Fibroblast of pulmonary artery (primary cell): ENCODE measurements around the gene BMAL2.

Experiments
- DNase-seq: peaks from one replicate; pipeline ENCODE4 v3.0.0-alpha.2; 2010; ENCODE audit warnings: low read depth
- H3K4me3 ChIP-seq: replicated peaks from 2 replicates; pipeline ENCODE4 v1.5.1; 2011; ENCODE audit warnings: low read depth, mild to moderate bottlenecking, control low read depth, low read length, moderate library complexity
- TF ChIP-seq, protein P1 (sequence below): IDR thresholded peaks from 2 replicates; pipeline ENCODE4 v1.5.1; 2011; ENCODE audit warnings: mild to moderate bottlenecking, control low read depth, low read length, inconsistent platforms; ENCODE audit errors: missing control alignments

BMAL2 gene

DNA sequence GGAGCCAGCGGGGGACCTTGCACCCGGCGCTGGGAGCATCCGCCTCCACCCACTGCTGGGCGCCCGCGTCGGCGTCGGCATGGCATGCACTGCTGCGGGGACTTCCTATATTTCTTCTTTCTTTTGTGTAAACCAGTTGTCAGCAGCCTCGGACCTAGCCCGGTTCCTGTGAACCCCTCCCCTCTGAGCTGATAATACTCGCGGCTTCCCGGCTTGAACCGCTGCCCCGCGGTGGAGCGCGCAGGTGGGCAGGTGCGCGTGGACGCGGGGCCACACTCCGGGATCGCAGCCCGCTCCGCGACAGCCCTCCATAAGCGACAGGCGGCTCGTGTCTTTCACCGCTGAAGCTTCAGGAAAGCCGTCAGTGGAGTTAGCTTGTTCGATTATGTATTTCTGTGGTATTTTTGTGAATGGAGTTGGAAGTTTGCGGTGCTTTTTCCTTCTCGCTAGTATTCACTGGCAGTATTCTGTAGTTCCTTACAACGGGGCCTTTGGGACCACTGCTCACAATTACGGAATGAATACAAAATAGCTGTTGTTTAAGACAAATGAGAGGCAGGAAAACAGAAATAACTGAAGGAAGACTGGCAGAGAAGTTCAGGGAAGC, 870 bp downstream of the BMAL2 start:
- DNase-seq, result no peak
- peak overlapping the region; percentile 67 for H3K4me3 ChIP-seq
- TF ChIP-seq, protein P1, sequence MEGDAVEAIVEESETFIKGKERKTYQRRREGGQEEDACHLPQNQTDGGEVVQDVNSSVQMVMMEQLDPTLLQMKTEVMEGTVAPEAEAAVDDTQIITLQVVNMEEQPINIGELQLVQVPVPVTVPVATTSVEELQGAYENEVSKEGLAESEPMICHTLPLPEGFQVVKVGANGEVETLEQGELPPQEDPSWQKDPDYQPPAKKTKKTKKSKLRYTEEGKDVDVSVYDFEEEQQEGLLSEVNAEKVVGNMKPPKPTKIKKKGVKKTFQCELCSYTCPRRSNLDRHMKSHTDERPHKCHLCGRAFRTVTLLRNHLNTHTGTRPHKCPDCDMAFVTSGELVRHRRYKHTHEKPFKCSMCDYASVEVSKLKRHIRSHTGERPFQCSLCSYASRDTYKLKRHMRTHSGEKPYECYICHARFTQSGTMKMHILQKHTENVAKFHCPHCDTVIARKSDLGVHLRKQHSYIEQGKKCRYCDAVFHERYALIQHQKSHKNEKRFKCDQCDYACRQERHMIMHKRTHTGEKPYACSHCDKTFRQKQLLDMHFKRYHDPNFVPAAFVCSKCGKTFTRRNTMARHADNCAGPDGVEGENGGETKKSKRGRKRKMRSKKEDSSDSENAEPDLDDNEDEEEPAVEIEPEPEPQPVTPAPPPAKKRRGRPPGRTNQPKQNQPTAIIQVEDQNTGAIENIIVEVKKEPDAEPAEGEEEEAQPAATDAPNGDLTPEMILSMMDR, result no peak

DNA sequence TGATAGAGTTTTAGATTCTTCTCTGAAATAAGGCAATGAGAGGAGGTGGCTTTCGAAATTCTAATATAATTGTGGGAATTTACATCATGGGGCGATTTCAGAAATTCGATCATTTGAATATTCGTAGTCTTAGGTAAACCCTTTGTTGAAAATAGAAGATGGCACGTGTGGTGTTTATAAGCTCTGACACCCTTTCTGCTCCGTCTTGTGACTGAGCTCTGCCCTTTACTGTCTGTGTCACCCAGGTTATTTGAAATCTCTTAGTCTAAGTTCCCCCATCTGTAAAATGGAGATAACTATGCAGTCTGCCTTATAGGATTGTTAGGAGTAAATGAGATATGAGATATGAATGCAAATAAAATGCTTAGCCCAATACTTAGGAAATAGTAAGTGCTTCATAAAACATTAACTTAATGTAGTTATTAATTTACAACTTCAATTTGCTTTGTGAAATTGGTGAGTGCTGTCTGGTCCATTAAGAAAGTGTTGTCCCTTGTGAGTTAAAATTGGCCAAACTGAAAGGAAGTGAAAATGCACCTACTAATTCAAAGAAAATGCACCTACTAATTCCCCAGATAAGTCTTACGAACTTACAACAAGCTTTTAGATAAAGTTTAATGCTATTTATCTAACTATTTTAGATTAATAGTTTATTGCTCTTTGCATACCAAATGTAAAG, 1.5 kb downstream of the BMAL2 start:
- H3K4me3 ChIP-seq, result peak overlapping the region; percentile 67
- TF ChIP-seq, protein P1, result no peak
- no peak for DNase-seq

DNA sequence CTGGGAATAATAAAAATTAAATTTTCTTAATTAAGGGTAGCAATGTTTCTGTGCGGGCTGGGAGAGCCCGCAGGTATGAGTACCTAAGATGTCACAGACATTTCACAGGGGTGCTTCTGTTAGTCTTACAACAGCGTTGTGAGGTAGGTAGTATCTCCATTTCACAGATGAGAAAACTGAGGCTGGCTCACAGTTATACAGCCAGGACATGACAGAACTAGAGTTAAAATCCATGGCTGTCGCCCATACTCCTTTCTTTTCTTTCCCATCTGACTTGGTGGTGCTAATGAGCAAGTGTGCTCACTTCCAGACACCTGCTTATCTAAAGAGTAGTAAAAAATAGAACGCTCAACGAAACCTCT, 2.1 kb downstream of the BMAL2 start:
- no peak overlapping the region for H3K4me3 ChIP-seq
- no peak for DNase-seq
- TF ChIP-seq, protein P1, result no peak

DNA sequence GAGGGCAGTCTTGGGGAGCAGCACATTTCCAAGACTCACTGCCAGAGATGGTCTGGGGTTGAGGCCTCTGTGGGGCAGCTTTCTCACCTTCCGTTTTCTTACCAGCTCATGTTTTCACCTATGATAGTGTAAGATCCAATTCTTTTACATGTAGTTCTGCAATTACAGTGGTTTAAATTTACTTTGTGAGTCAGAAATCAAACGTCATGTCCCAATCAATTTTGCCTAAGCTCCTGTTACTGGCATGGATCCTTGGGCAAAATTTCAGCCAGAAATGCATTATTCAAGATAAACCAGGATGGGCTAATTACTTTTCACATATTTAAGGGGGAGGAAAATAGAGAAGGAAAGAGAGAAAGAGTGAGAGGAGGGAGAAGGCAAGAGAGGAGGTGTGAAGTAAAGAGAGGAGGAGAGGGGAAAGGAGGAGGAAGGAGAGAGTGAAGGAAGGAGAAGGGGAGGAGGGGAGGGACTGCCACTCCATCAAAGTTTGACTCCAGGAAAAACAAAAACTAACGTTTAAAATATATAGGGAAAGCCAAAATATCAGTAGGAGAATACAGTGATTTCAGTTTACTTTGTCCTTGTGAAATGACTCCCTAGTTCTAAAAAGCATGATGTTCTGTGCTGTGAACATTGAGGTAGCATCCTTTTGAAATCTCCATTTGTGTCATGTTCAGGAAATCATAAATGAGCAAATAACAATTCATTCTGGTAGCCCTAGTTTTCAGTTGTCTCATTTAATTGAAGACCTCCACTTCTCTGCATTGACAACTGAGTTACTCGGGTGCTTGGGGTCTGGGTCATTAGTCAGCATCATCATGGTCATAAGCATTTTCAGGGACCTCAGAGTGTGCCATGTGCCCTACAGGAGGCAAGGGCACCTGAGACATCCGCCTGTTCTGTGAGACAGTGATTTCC, 3.0 kb downstream of the BMAL2 start:
- no peak overlapping the region for H3K4me3 ChIP-seq
- no peak for DNase-seq
- TF ChIP-seq, protein P1, result no peak

DNA sequence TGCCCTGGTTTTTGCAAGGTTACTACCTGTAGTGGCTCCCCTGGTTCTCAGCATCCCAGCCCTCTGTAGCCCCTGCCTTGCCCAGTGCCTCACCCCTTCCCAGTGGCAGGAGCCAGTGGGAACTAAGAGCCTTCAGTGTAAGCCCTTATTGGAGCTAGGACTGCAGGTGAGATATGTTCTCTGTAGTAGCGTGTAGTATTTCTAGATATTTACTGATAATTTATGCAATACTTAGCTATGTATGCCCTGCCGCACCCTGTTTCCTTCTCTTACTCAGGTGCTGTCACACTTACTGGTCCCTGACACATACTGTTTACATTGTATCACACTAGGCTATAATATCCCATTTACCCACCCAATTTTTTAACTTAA, 3.6 kb downstream of the BMAL2 start:
- no peak for DNase-seq
- H3K4me3 ChIP-seq, result no peak overlapping the region
- TF ChIP-seq, protein P1, result no peak

DNA sequence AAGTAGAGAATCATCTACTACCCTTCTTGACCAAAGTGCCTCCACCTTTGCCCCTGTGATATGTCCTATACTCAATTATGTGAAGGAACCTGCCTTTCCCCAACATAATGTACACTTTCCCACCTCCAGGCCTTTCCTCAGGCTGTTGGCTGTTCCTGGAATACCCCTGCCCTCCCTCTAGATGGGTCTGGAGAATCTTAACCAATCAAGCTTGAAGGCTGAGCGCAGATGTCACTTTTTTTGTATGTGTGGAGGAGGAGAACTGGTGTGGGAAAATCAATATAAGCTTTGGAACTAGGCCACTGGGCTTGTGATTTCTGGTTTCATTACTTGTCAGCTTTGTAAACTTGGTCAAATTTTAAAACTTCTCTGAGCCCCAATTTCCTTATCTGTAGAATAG, 4.7 kb downstream of the BMAL2 start:
- no peak overlapping the region for H3K4me3 ChIP-seq
- TF ChIP-seq, protein P1, result no peak
- DNase-seq, result no peak
